OCI-LY3 (cell line): ENCODE data around the gene ZFP37.

Source experiments
- EZH2phosphoT487 ChIP-seq: fragments of 200-600 bp; shearing (Covaris generic); IDR thresholded peaks from 2 replicates; pipeline ENCODE4 v1.6.1; 2018; ENCODE audit warnings: antibody characterized with exemption, mixed run types, low read depth
- TF ChIP-seq, protein P1 (sequence below): fragments of 200-600, 300-600 bp; sonication (generic); IDR thresholded peaks from 2 replicates; pipeline ENCODE4 v1.5.1; 2014; ENCODE audit warnings: antibody characterized with exemption, low read length, low read depth

DNA sequence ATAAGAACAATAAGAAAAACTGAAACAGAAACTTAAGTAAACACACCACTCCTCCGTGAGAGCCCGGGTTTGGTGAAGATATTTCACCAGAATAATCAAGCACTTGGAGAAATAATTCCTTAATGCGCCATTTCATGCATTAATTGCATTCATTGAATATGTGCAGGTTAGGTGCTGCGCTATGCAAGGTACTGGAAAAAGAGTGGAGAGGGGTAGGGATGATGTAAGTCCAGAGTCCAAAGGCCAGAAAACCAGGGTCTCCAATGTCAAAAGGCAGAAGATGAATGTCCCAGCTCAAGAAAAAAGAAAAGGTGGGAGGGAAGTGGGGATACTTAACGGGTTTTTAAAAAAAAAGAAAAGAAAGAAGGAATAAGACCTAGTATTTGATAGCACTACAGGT, 669 bp upstream of the ZFP37 start:
- TF ChIP-seq, protein P1, sequence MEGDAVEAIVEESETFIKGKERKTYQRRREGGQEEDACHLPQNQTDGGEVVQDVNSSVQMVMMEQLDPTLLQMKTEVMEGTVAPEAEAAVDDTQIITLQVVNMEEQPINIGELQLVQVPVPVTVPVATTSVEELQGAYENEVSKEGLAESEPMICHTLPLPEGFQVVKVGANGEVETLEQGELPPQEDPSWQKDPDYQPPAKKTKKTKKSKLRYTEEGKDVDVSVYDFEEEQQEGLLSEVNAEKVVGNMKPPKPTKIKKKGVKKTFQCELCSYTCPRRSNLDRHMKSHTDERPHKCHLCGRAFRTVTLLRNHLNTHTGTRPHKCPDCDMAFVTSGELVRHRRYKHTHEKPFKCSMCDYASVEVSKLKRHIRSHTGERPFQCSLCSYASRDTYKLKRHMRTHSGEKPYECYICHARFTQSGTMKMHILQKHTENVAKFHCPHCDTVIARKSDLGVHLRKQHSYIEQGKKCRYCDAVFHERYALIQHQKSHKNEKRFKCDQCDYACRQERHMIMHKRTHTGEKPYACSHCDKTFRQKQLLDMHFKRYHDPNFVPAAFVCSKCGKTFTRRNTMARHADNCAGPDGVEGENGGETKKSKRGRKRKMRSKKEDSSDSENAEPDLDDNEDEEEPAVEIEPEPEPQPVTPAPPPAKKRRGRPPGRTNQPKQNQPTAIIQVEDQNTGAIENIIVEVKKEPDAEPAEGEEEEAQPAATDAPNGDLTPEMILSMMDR, result no peak
- TF ChIP-seq EZH2phosphoT487, result no peak
